Epithelial cell of umbilical artery (primary cell): ENCODE measurements around the gene PANX3. TPM values are rescaled to one million over a fixed set of nuclear protein-coding genes. Genes with fewer than 3 reads are reported as not detected.

ENCODE experiments used
- total RNA-seq: library from RNA; depleted of rRNA; stranded (reverse); fragments of >200 nt; gene quantifications from 2 replicates; pipeline ENCODE4 v1.2.3, GENCODE V29; 2014

Gene PANX3, protein sequence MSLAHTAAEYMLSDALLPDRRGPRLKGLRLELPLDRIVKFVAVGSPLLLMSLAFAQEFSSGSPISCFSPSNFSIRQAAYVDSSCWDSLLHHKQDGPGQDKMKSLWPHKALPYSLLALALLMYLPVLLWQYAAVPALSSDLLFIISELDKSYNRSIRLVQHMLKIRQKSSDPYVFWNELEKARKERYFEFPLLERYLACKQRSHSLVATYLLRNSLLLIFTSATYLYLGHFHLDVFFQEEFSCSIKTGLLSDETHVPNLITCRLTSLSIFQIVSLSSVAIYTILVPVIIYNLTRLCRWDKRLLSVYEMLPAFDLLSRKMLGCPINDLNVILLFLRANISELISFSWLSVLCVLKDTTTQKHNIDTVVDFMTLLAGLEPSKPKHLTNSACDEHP
- total RNA-seq = not detected in 2 replicates

DNA sequence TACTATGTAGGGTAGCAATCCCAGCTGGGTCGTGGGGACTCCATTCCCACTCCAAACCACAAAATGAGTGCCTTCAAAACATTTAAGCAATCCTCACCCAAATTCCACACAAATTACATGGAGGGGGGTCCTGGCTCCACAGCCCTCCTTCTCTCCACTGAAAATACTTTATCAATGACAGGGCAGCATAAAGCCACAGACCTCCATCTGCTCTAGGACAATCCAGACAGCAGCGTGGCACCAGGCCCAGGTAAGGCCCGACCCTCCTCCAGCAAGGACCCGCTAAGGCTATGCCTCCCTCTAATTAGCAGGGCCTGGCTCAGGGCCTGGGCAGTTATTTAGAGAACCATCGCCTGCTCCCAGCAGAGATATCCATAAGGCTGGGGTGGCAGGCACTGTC lies at the start of gene PANX3:
TSS of gene PANX3 (plus strand) at position 365 of the 400 bp plus-strand sequence. CDS start 129 bp downstream, outside the sequence.

GRCh38 chr11:124569697-124570096 lies 41.5 kb upstream of the PANX3 start, which contains the start of gene OR8A1:
Gene OR8A1 (plus strand): TSS chr11:124569997. CDS start chr11:124570120, 123 bp downstream.

DNA sequence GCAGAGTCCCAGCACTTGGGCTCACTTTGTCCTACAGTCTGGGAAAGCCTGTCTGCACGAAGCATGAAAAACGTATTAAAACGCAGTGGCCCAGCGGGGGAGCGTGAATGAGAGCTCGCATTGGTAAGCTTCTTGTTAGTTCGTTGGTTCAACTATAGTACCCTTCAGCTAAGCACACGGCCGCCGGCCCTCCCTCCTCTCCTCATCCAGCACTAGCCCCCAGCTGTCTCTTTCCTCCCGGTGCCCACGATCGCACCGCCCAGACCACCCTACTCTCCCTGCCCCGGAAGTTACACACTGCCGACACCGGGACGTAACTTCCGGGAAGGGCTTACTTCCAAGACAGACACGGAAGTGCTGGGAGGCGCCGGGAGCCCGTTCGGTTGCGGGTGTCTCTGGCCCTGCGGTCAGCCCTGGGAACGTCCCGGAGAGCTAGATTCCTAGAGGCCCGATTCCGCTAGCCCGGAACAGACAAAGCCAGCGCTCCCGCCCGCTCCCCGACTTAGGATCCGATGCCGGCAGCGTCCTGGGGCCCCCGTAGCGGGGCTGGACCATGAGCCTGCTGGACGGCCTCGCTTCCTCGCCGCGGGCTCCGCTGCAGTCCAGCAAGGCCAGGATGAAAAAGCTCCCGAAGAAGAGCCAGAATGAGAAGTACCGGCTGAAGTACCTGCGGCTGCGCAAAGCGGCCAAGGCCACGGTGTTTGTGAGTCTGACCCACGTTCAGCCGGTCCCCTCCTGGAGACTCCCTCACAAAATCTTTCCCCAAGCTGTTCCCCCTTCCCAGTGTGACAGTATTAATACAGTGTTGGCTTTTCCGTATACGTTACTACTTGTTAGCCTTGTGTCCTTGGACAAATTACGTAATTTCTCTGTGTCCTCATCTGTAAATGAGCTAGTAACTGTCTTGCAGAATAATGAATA lies 11.6 kb downstream of the PANX3 start, which contains the start of gene TBRG1:
TSS of gene TBRG1 (plus strand) at position 334 of the 921 bp plus-strand sequence. CDS start at position 554, 220 bp downstream.

Other genes with a start within 250 kb of the PANX3 start
- gene OR8B2, start 226.9 kb upstream of the PANX3 start, total RNA-seq = not detected in 2 replicates
- gene OR8B3, start 212.4 kb upstream of the PANX3 start, total RNA-seq = not detected in 2 replicates
- not detected in 2 replicates for gene OR8B4, start 186.6 kb upstream of the PANX3 start, total RNA-seq
- not detected in 2 replicates for gene OR8B8, start 165.7 kb upstream of the PANX3 start, total RNA-seq
- not detected in 2 replicates for gene OR8B12, start 67.8 kb upstream of the PANX3 start, total RNA-seq
- not detected in 2 replicates for gene OR8A1, start 41.4 kb upstream of the PANX3 start, total RNA-seq
- gene TBRG1, start 11.4 kb downstream of the PANX3 start, total RNA-seq = 15.0 and 16.9 TPM in 2 replicates
- gene SIAE, start 62.3 kb downstream of the PANX3 start, total RNA-seq = 9.1 and 16.1 TPM in 2 replicates
- gene SPA17, start 62.5 kb downstream of the PANX3 start, total RNA-seq = 8.5 and 10.7 TPM in 2 replicates
- 0.32 and 0.91 TPM in 2 replicates for gene NRGN, start 128.5 kb downstream of the PANX3 start, total RNA-seq
- gene VSIG2, start 140.8 kb downstream of the PANX3 start, total RNA-seq = 0.46 TPM in 1 of 2 replicates, not detected in the other
- 69.8 and 70.7 TPM in 2 replicates for gene ESAM, start 150.9 kb downstream of the PANX3 start, total RNA-seq
- 7.1 and 12.2 TPM in 2 replicates for gene MSANTD2, start 189.0 kb downstream of the PANX3 start, total RNA-seq